ENCODE results near the gene BTBD10.

Gene BTBD10

GRCh38 chr11:13367115-13367514 lies 95.9 kb downstream of the BTBD10 start:
- DNase-seq = no peak

- no peak for DNase-seq
Observed at GRCh38 chr11:13366266-13367026, 96.6 kb downstream of the BTBD10 start.

GRCh38 chr11:13364388-13364787 lies 98.6 kb downstream of the BTBD10 start:
- no peak for DNase-seq

- DNase-seq = no peak
Observed at GRCh38 chr11:13362596-13363109, 100.4 kb downstream of the BTBD10 start.

GRCh38 chr11:13358596-13359270 lies 104.3 kb downstream of the BTBD10 start:
- no peak for DNase-seq

GRCh38 chr11:13357232-13357631 lies 105.8 kb downstream of the BTBD10 start:
- no peak for DNase-seq

- no peak for DNase-seq
Observed at GRCh38 chr11:13355191-13355590, 107.8 kb downstream of the BTBD10 start.

GRCh38 chr11:13354335-13354734 lies 108.7 kb downstream of the BTBD10 start:
- no peak for DNase-seq

GRCh38 chr11:13352711-13353110 lies 110.3 kb downstream of the BTBD10 start:
- DNase-seq = no peak

GRCh38 chr11:13349581-13349980 lies 113.4 kb downstream of the BTBD10 start:
- no peak for DNase-seq

GRCh38 chr11:13349046-13349445 lies 114.0 kb downstream of the BTBD10 start:
- no peak for DNase-seq

GRCh38 chr11:13348305-13348704 lies 114.7 kb downstream of the BTBD10 start:
- DNase-seq = no peak

GRCh38 chr11:13347901-13348300 lies 115.1 kb downstream of the BTBD10 start:
- no peak for DNase-seq

- no peak for DNase-seq
Observed at GRCh38 chr11:13346470-13346869, 116.6 kb downstream of the BTBD10 start.

GRCh38 chr11:13344818-13345217 lies 118.2 kb downstream of the BTBD10 start:
- DNase-seq = no peak

GRCh38 chr11:13343931-13344717 lies 118.9 kb downstream of the BTBD10 start:
- DNase-seq = peak; percentile 44

GRCh38 chr11:13343067-13343466 lies 120.0 kb downstream of the BTBD10 start:
- DNase-seq = no peak

GRCh38 chr11:13341026-13341425 lies 122.0 kb downstream of the BTBD10 start:
- DNase-seq = no peak

GRCh38 chr11:13339195-13340153 lies 123.5 kb downstream of the BTBD10 start:
- no peak for DNase-seq

- no peak for DNase-seq
Observed at GRCh38 chr11:13338427-13339069, 124.5 kb downstream of the BTBD10 start.

GRCh38 chr11:13338019-13338426 lies 125.0 kb downstream of the BTBD10 start:
- no peak for DNase-seq

Data from NCI-H1694 treated with DMSO at 0.1 percent for 48 hours (cell line).